ENCODE data around the gene XXYLT1.

The XXYLT1 gene

GRCh38 chr3:195044411-195044810 lies 226.5 kb downstream of the XXYLT1 start:
- Histone ChIP-seq H4K91ac (ENCODE audit: low read length) (no peak overlapping the region), H2AFZ (ENCODE audit: low read depth, low read length) (no peak overlapping the region), H3K23ac (ENCODE audit: low read length in 2 of 2) (no peak overlapping the region), H3K9ac (ENCODE audit: low read length) (no peak overlapping the region), H2BK15ac (ENCODE audit: low read depth, poor library complexity, severe bottlenecking) (no peak overlapping the region), H3K4me1 (ENCODE audit: control insufficient read depth, insufficient read depth, low read depth, low read length) (peaks cover 17% of the 10 kb centered on the region), H2AK5ac (ENCODE audit: low read length, severe bottlenecking) (no peak overlapping the region), H3K4ac (ENCODE audit: low read depth in 1 of 2, low read length in 2 of 2) (no peak overlapping the region), H3K4me2 (ENCODE audit: low read length, poor library complexity, severe bottlenecking) (no peak overlapping the region), H3K27ac (ENCODE audit: low read length, poor library complexity, severe bottlenecking) (no peak overlapping the region), H3K79me1 (replicated peaks; ENCODE audit: low read length, poor library complexity, severe bottlenecking) (no peaks in the 10 kb centered on the region), H4K8ac (ENCODE audit: low read length) (no peak overlapping the region), H3K9me3 (ENCODE audit: control insufficient read depth, low read length) (no peaks in the 10 kb centered on the region), H3K27me3 (ENCODE audit: control insufficient read depth in 1 of 2, insufficient read depth in 1 of 2, low read length in 2 of 2) (peaks cover 67 to 78% of the 10 kb centered on the region in 2 experiments), H2BK120ac (ENCODE audit: low read depth, low read length) (no peak overlapping the region), H2BK12ac (ENCODE audit: low read length in 2 of 2) (no peak overlapping the region), H3K4me3 (ENCODE audit: insufficient read depth in 1 of 2, low read depth in 1 of 2, low read length in 2 of 2) (no peak overlapping the region), H3K36me3 (ENCODE audit: control insufficient read depth in 1 of 2, insufficient read depth in 2 of 2, low read depth in 1 of 2, low read length in 2 of 2) (no peaks in the 10 kb centered on the region), H3K14ac (ENCODE audit: low read length in 2 of 2) (peak overlapping the region in 1 of 2 experiments; percentile 63), H2BK5ac (ENCODE audit: low read depth, low read length, poor library complexity, severe bottlenecking) (no peak overlapping the region), H3K18ac (ENCODE audit: low read depth in 1 of 2, low read length in 2 of 2) (no peak overlapping the region)
- no peak for DNase-seq
- 93% methylated on average over 7 of the region's 7 CpGs for WGBS

GRCh38 chr3:195043607-195044339 lies 227.2 kb downstream of the XXYLT1 start:
- no peak overlapping the region for H3K27ac ChIP-seq (ENCODE audit: low read length, poor library complexity, severe bottlenecking)
- H2BK5ac ChIP-seq (ENCODE audit: low read depth, low read length, poor library complexity, severe bottlenecking), result no peak overlapping the region
- no peak overlapping the region for H2BK15ac ChIP-seq (ENCODE audit: low read depth, poor library complexity, severe bottlenecking)
- no peak overlapping the region for H3K4me3 ChIP-seq (ENCODE audit: insufficient read depth in 1 of 2, low read depth in 1 of 2, low read length in 2 of 2)
- H3K9me3 ChIP-seq (ENCODE audit: control insufficient read depth, low read length), result no peaks in the 10 kb centered on the region
- no peak overlapping the region for H3K18ac ChIP-seq (ENCODE audit: low read depth in 1 of 2, low read length in 2 of 2)
- no peak overlapping the region for H3K14ac ChIP-seq (ENCODE audit: low read length in 2 of 2)
- no peak overlapping the region for H4K8ac ChIP-seq (ENCODE audit: low read length)
- H3K23ac ChIP-seq (ENCODE audit: low read length in 2 of 2), result no peak overlapping the region
- H2AFZ ChIP-seq (ENCODE audit: low read depth, low read length), result no peak overlapping the region
- WGBS, result 75% methylated on average over 12 of the region's 12 CpGs
- no peak overlapping the region for H4K91ac ChIP-seq (ENCODE audit: low read length)
- H2AK5ac ChIP-seq (ENCODE audit: low read length, severe bottlenecking), result no peak overlapping the region
- H3K4me2 ChIP-seq (ENCODE audit: low read length, poor library complexity, severe bottlenecking), result no peak overlapping the region
- no peaks in the 10 kb centered on the region for H3K79me1 ChIP-seq (replicated peaks; ENCODE audit: low read length, poor library complexity, severe bottlenecking)
- H3K36me3 ChIP-seq (ENCODE audit: control insufficient read depth in 1 of 2, insufficient read depth in 2 of 2, low read depth in 1 of 2, low read length in 2 of 2), result no peaks in the 10 kb centered on the region
- no peak overlapping the region for H3K9ac ChIP-seq (ENCODE audit: low read length)
- no peak for DNase-seq
- H2BK12ac ChIP-seq (ENCODE audit: low read length in 2 of 2), result no peak overlapping the region
- no peak overlapping the region for H3K4ac ChIP-seq (ENCODE audit: low read depth in 1 of 2, low read length in 2 of 2)
- peaks cover 70 to 81% of the 10 kb centered on the region in 2 experiments for H3K27me3 ChIP-seq (ENCODE audit: control insufficient read depth in 1 of 2, insufficient read depth in 1 of 2, low read length in 2 of 2)
- H2BK120ac ChIP-seq (ENCODE audit: low read depth, low read length), result no peak overlapping the region
- peaks cover 17% of the 10 kb centered on the region for H3K4me1 ChIP-seq (ENCODE audit: control insufficient read depth, insufficient read depth, low read depth, low read length)

GRCh38 chr3:195042743-195043606 lies 228.0 kb downstream of the XXYLT1 start:
- H3K9me3 ChIP-seq (ENCODE audit: control insufficient read depth, low read length), result peaks cover under 1% of the 10 kb centered on the region
- H3K4me3 ChIP-seq (ENCODE audit: insufficient read depth in 1 of 2, low read depth in 1 of 2, low read length in 2 of 2), result no peak overlapping the region
- H3K27ac ChIP-seq (ENCODE audit: low read length, poor library complexity, severe bottlenecking), result no peak overlapping the region
- H4K8ac ChIP-seq (ENCODE audit: low read length), result no peak overlapping the region
- H2AK5ac ChIP-seq (ENCODE audit: low read length, severe bottlenecking), result no peak overlapping the region
- WGBS, result 50% methylated on average over 18 of the region's 19 CpGs
- H3K9ac ChIP-seq (ENCODE audit: low read length), result no peak overlapping the region
- H2BK5ac ChIP-seq (ENCODE audit: low read depth, low read length, poor library complexity, severe bottlenecking), result no peak overlapping the region
- H3K14ac ChIP-seq (ENCODE audit: low read length in 2 of 2), result no peak overlapping the region
- H4K91ac ChIP-seq (ENCODE audit: low read length), result no peak overlapping the region
- no peak overlapping the region for H3K18ac ChIP-seq (ENCODE audit: low read depth in 1 of 2, low read length in 2 of 2)
- H2BK120ac ChIP-seq (ENCODE audit: low read depth, low read length), result no peak overlapping the region
- H2BK15ac ChIP-seq (ENCODE audit: low read depth, poor library complexity, severe bottlenecking), result no peak overlapping the region
- H3K36me3 ChIP-seq (ENCODE audit: control insufficient read depth in 1 of 2, insufficient read depth in 2 of 2, low read depth in 1 of 2, low read length in 2 of 2), result no peaks in the 10 kb centered on the region
- H3K4ac ChIP-seq (ENCODE audit: low read depth in 1 of 2, low read length in 2 of 2), result no peak overlapping the region
- H2AFZ ChIP-seq (ENCODE audit: low read depth, low read length), result no peak overlapping the region
- no peak overlapping the region for H3K23ac ChIP-seq (ENCODE audit: low read length in 2 of 2)
- peaks cover 70 to 73% of the 10 kb centered on the region in 2 experiments for H3K27me3 ChIP-seq (ENCODE audit: control insufficient read depth in 1 of 2, insufficient read depth in 1 of 2, low read length in 2 of 2)
- no peak overlapping the region for H2BK12ac ChIP-seq (ENCODE audit: low read length in 2 of 2)
- no peak for DNase-seq
- H3K79me1 ChIP-seq (replicated peaks; ENCODE audit: low read length, poor library complexity, severe bottlenecking), result no peaks in the 10 kb centered on the region
- peaks cover 17% of the 10 kb centered on the region for H3K4me1 ChIP-seq (ENCODE audit: control insufficient read depth, insufficient read depth, low read depth, low read length)
- no peak overlapping the region for H3K4me2 ChIP-seq (ENCODE audit: low read length, poor library complexity, severe bottlenecking)
